BJ (cell line): ENCODE measurements around the gene ELL. TPM values are rescaled to one million over a fixed set of nuclear protein-coding genes. Genes with fewer than 3 reads are reported as not detected.

Experiments
- CTCF ChIA-PET: fragments of 350-600 bp; formaldehyde crosslinking; extraction: SDS; loops from one replicate; lab custom pipeline; 2021; ENCODE audit warnings: antibody characterized with exemption, inconsistent platforms; lab: Yijun Ruan, JAX
- POLR2A ChIA-PET: fragments of 300-600 bp; sonication (Branson Sonifier 250); formaldehyde crosslinking; extraction: SDS; loops from one replicate; lab custom pipeline; 2021; ENCODE audit warnings: antibody characterized with exemption; lab: Charles Lee
- DNase-seq: peaks from one replicate; pipeline ENCODE4 v3.0.0-alpha.2; 2011; ENCODE audit warnings: low read depth
- H3K27me3 ChIP-seq: 2 replicates; pipeline ENCODE4 v1.6.0; 2011; ENCODE audit warnings: low read length; ENCODE audit not compliant: control insufficient read depth, insufficient read depth
- H3K36me3 ChIP-seq: 2 replicates; pipeline ENCODE4 v1.5.1; 2011; ENCODE audit warnings: low read length; ENCODE audit not compliant: control insufficient read depth, insufficient read depth
- H3K4me3 ChIP-seq: 2 replicates; pipeline ENCODE4 v1.5.1; 2011; ENCODE audit warnings: low read depth, mild to moderate bottlenecking, control low read depth, low read length
- CTCF ChIP-seq: IDR thresholded peaks from 2 replicates; pipeline ENCODE4 v1.5.1; 2011; ENCODE audit warnings: low read depth, mild to moderate bottlenecking, control low read depth, inconsistent platforms, low read length, moderate library complexity; ENCODE audit not compliant: insufficient read depth
- polyA plus RNA-seq: library from polyadenylated mRNA; depleted of rRNA; stranded (reverse); fragments of >200 nt; gene quantifications from 2 replicates; pipeline ENCODE4 v1.2.3, GENCODE V29; 2011

The ELL gene
- polyA plus RNA-seq, 1 experiment = 10.2 TPM

- H3K36me3 ChIP-seq = peaks cover 61% of the 10 kb centered on the region
Observed at GRCh38 chr19:18449552-18449951, 72.3 kb downstream of the ELL start.

GRCh38 chr19:18446811-18447359, 75.0 kb downstream of the ELL start:
- peaks cover 69% of the 10 kb centered on the region for H3K36me3 ChIP-seq
- CTCF ChIA-PET = interaction anchor here (0.6 to 1.2 kb wide), 3 partner anchors 11 to 142 kb away, joined by 3 to 4 read pairs (median 3); partner anchors contain the start of gene REX1BD

More at GRCh38 chr19:18449552-18449951, 72.3 kb downstream of the ELL start:
- TF ChIP-seq CTCF = no peak
- CTCF ChIA-PET = interaction anchor here (1.3 to 5.2 kb wide), 7 partner anchors 10 to 398 kb away, joined by 3 to 57 read pairs (median 8); no protein-coding TSS in a partner anchor
- Histone ChIP-seq H3K4me3 (no peak overlapping the region), H3K27me3 (no peaks in the 10 kb centered on the region)
- POLR2A ChIA-PET = no interaction called here
- DNase-seq = no peak

GRCh38 chr19:18446145-18446810, 75.6 kb downstream of the ELL start:
- H3K27me3 ChIP-seq = no peaks in the 10 kb centered on the region
- H3K4me3 ChIP-seq = no peak overlapping the region
- no peak for DNase-seq
- peaks cover 64% of the 10 kb centered on the region for H3K36me3 ChIP-seq
- ChIA-PET CTCF (interaction anchor here (1.0 kb wide), 1 partner anchor 126 kb away, joined by 3 read pairs; no protein-coding TSS in a partner anchor), POLR2A (interaction anchor here (0.6 kb wide), 1 partner anchor 22 kb away, joined by 3 read pairs; no protein-coding TSS in a partner anchor)
- TF ChIP-seq CTCF = no peak

More at GRCh38 chr19:18446811-18447359, 75.0 kb downstream of the ELL start:
- no peak overlapping the region for H3K4me3 ChIP-seq
- POLR2A ChIA-PET = interaction anchor here (0.6 kb wide), 1 partner anchor 22 kb away, joined by 3 read pairs; no protein-coding TSS in a partner anchor
- DNase-seq = no peak
- H3K27me3 ChIP-seq = no peaks in the 10 kb centered on the region
- no peak for TF ChIP-seq CTCF

GRCh38 chr19:18445262-18445948, 76.5 kb downstream of the ELL start:
- TF ChIP-seq CTCF = no peak
- DNase-seq = no peak
- H3K4me3 ChIP-seq = no peak overlapping the region
- ChIA-PET POLR2A (no interaction called here), CTCF (interaction anchor here (0.9 to 1.9 kb wide), 2 partner anchors 8 to 23 kb away, joined by 3 to 5 read pairs; no protein-coding TSS in a partner anchor)
- H3K27me3 ChIP-seq = no peaks in the 10 kb centered on the region
- H3K36me3 ChIP-seq = peaks cover 61% of the 10 kb centered on the region
